BJ (cell line): Measurements from ENCODE around the gene ARSB. TPM values are rescaled to one million over a fixed set of nuclear protein-coding genes. Genes with fewer than 3 reads are reported as not detected.

Experiments used
- CTCF ChIA-PET: fragments of 350-600 bp; formaldehyde crosslinking; extraction: SDS; loops from one replicate; lab custom pipeline; 2021; ENCODE audit warnings: antibody characterized with exemption, inconsistent platforms; lab: Yijun Ruan, JAX
- POLR2A ChIA-PET: fragments of 300-600 bp; sonication (Branson Sonifier 250); formaldehyde crosslinking; extraction: SDS; loops from one replicate; lab custom pipeline; 2021; ENCODE audit warnings: antibody characterized with exemption; lab: Charles Lee
- DNase-seq: peaks from one replicate; pipeline ENCODE4 v3.0.0-alpha.2; 2011; ENCODE audit warnings: low read depth
- H3K27me3 ChIP-seq: 2 replicates; pipeline ENCODE4 v1.6.0; 2011; ENCODE audit warnings: low read length; ENCODE audit not compliant: control insufficient read depth, insufficient read depth
- H3K36me3 ChIP-seq: 2 replicates; pipeline ENCODE4 v1.5.1; 2011; ENCODE audit warnings: low read length; ENCODE audit not compliant: control insufficient read depth, insufficient read depth
- H3K4me3 ChIP-seq: 2 replicates; pipeline ENCODE4 v1.5.1; 2011; ENCODE audit warnings: low read depth, mild to moderate bottlenecking, control low read depth, low read length
- CTCF ChIP-seq: IDR thresholded peaks from 2 replicates; pipeline ENCODE4 v1.5.1; 2011; ENCODE audit warnings: low read depth, mild to moderate bottlenecking, control low read depth, inconsistent platforms, low read length, moderate library complexity; ENCODE audit not compliant: insufficient read depth
- polyA plus RNA-seq: library from polyadenylated mRNA; depleted of rRNA; stranded (reverse); fragments of >200 nt; gene quantifications from 2 replicates; pipeline ENCODE4 v1.2.3, GENCODE V29; 2011

Gene ARSB
- polyA plus RNA-seq, 1 experiment: 26.7 TPM

GRCh38 chr5:79008362-79008761, 23.3 kb upstream of the ARSB start:
- no peaks in the 10 kb centered on the region for H3K36me3 ChIP-seq
- no peak overlapping the region for H3K4me3 ChIP-seq
- ChIA-PET POLR2A (no interaction called here), CTCF (interaction anchor here (0.6 to 7.7 kb wide), 2 partner anchors 13 to 109 kb away, joined by 5 to 38 read pairs; no protein-coding TSS in a partner anchor)
- H3K27me3 ChIP-seq: no peaks in the 10 kb centered on the region
- no peak for TF ChIP-seq CTCF
- no peak for DNase-seq

- ChIA-PET CTCF (interaction anchor here (7.7 kb wide), 1 partner anchor 13 kb away, joined by 38 read pairs; no protein-coding TSS in a partner anchor), POLR2A (no interaction called here)
- no peak for TF ChIP-seq CTCF
These were observed 22.8 kb upstream of the ARSB start for GRCh38 chr5:79007872-79008271.

GRCh38 chr5:79005936-79006631, 21.0 kb upstream of the ARSB start:
- no peak overlapping the region for H3K4me3 ChIP-seq
- no peaks in the 10 kb centered on the region for H3K27me3 ChIP-seq
- no peak for TF ChIP-seq CTCF
- DNase-seq: no peak
- CTCF ChIA-PET: interaction anchor here (1.1 to 7.7 kb wide), 3 partner anchors 15 to 126 kb away, joined by 3 to 38 read pairs (median 5); no protein-coding TSS in a partner anchor
- POLR2A ChIA-PET: no interaction called here
- H3K36me3 ChIP-seq: no peaks in the 10 kb centered on the region

More at GRCh38 chr5:79007872-79008271, 22.8 kb upstream of the ARSB start:
- no peak for DNase-seq
- H3K27me3 ChIP-seq: no peaks in the 10 kb centered on the region
- no peak overlapping the region for H3K4me3 ChIP-seq
- no peaks in the 10 kb centered on the region for H3K36me3 ChIP-seq

- TF ChIP-seq CTCF: no peak
- H3K36me3 ChIP-seq: no peaks in the 10 kb centered on the region
- DNase-seq: no peak
- no peak overlapping the region for H3K4me3 ChIP-seq
- no peaks in the 10 kb centered on the region for H3K27me3 ChIP-seq
- POLR2A ChIA-PET: no interaction called here
- CTCF ChIA-PET: interaction anchor here (1.1 kb wide), 1 partner anchor 128 kb away, joined by 3 read pairs; no protein-coding TSS in a partner anchor
These were observed 20.0 kb upstream of the ARSB start for GRCh38 chr5:79005151-79005550.

- no peak for DNase-seq
- Histone ChIP-seq H3K36me3 (no peaks in the 10 kb centered on the region), H3K27me3 (no peaks in the 10 kb centered on the region), H3K4me3 (no peak overlapping the region)
- ChIA-PET CTCF (interaction anchor here (0.6 to 1.9 kb wide), 3 partner anchors 9 to 447 kb away, joined by 3 to 7 read pairs (median 3); no protein-coding TSS in a partner anchor), POLR2A (no interaction called here)
- TF ChIP-seq CTCF: no peak
These were observed 17.3 kb upstream of the ARSB start for GRCh38 chr5:79002374-79002773.
